T-cell (primary cell): ENCODE results near the gene ARHGEF17. TPM values are rescaled to one million over a fixed set of nuclear protein-coding genes. Genes with fewer than 3 reads are reported as not detected.
A peak's percentile ranks its signal among the peaks of the same experiment; 100 is the strongest.

Experiments used
- ATAC-seq, 4 experiments: fragments of 200-7000 bp in 3 of 4; fragments of 150-1000 bp in 1 of 4; cut with Tn5 transposase; replicated peaks in 1 of 4; 1 replicate in 3 of 4; 2 replicates in 1 of 4; pipeline ENCODE4 v1.10.0; 2021; ENCODE audit warnings: moderate library complexity in 3 of 4, mild to moderate bottlenecking in 2 of 4, moderate number of reproducible peaks in 1 of 4
- CTCF ChIA-PET, 2 donors: fragments of 300-600 bp; sonication (Branson Sonifier 250); formaldehyde crosslinking; loops; one replicate each; lab custom pipeline; 2022; ENCODE audit warnings: antibody characterized with exemption in 2 of 2; lab: Charles Lee
- POLR2A ChIA-PET, 2 donors: fragments of 300-600 bp; sonication (Branson Sonifier 250); formaldehyde crosslinking; loops; one replicate each; lab custom pipeline; 2022; ENCODE audit warnings: antibody characterized with exemption in 2 of 2; lab: Charles Lee
- DNase-seq, 35 experiments: peaks; one replicate each; pipeline versions ENCODE4 v3.0.0 to v3.0.0-alpha.2; 2013 to 2023
- H3K27ac ChIP-seq: one replicate; pipeline ENCODE4 v1.5.1; 2013; ENCODE audit warnings: low read length
- H3K27me3 ChIP-seq, 2 experiments: replicated peaks in 1 of 2; 1 replicate in 1 of 2; 2 replicates in 1 of 2; pipeline versions ENCODE4 v1.6.1 to v1.7.0; 2013; ENCODE audit warnings: low read length in 1 of 2, mixed read lengths in 1 of 2; ENCODE audit not compliant: control insufficient read depth in 2 of 2, insufficient read depth in 2 of 2; ENCODE audit errors: extremely low read depth in 1 of 2
- H3K36me3 ChIP-seq, 2 donors: 1 replicate in 1 of 2; 2 replicates in 1 of 2; pipeline versions ENCODE4 v1.6.1 to v1.7.0; 2013; ENCODE audit warnings: low read length in 1 of 2; ENCODE audit not compliant: control insufficient read depth in 2 of 2, insufficient read depth in 1 of 2; ENCODE audit errors: extremely low read depth in 1 of 2
- H3K4me1 ChIP-seq, 2 experiments: 1 replicate in 1 of 2; 2 replicates in 1 of 2; pipeline versions ENCODE4 v1.6.1 to v1.7.0; 2013; ENCODE audit warnings: low read length in 2 of 2, mixed read lengths in 1 of 2; ENCODE audit not compliant: insufficient read depth in 2 of 2, control insufficient read depth in 1 of 2; ENCODE audit errors: extremely low read depth in 1 of 2
- H3K4me3 ChIP-seq, 2 donors: 1 replicate in 1 of 2; 2 replicates in 1 of 2; pipeline versions ENCODE4 v1.5.1 to v1.7.0; 2013; ENCODE audit warnings: mild to moderate bottlenecking in 2 of 2, low read length in 1 of 2, moderate library complexity in 1 of 2; ENCODE audit not compliant: control insufficient read depth in 1 of 2; ENCODE audit errors: extremely low read depth in 1 of 2
- H3K9me3 ChIP-seq: 2 replicates; pipeline ENCODE4 v1.7.0; 2013
- H3K27ac Mint-ChIP-seq, 2 donors: one replicate each; pipeline ENCODE4 v1.8.0; 2020 to 2021; ENCODE audit warnings: mild to moderate bottlenecking in 2 of 2, mixed read lengths in 2 of 2
- H3K27me3 Mint-ChIP-seq, 2 donors: one replicate each; pipeline ENCODE4 v1.8.0; 2021 to 2022; ENCODE audit warnings: mixed read lengths in 2 of 2
- H3K36me3 Mint-ChIP-seq: one replicate; pipeline ENCODE4 v1.8.0; 2021; ENCODE audit warnings: mixed read lengths
- H3K4me1 Mint-ChIP-seq, 3 donors: one replicate each; pipeline ENCODE4 v1.8.0; 2020 to 2022; ENCODE audit warnings: mixed read lengths in 3 of 3, mild to moderate bottlenecking in 1 of 3
- H3K4me3 Mint-ChIP-seq, 3 donors: one replicate each; pipeline ENCODE4 v1.8.0; 2020 to 2022; ENCODE audit warnings: mild to moderate bottlenecking in 3 of 3, mixed read lengths in 3 of 3, moderate library complexity in 3 of 3
- H3K9me3 Mint-ChIP-seq, 3 donors: one replicate each; pipeline ENCODE4 v1.8.0; 2020 to 2022; ENCODE audit warnings: mixed read lengths in 3 of 3
- WGBS: methylation state at CpG from one replicate; pipeline ENCODE4 v1.1.5; 2013; ENCODE audit warnings: missing lambda C conversion rate; ENCODE audit not compliant: insufficient coverage; 5-methylcytosine and 5-hydroxymethylcytosine counted together
- total RNA-seq, 35 experiments: library from RNA in 6 of 35; stranded (reverse) in 6 of 35; fragments of 120-200 nt in 1 of 35; gene quantifications; one replicate each; pipeline versions ENCODE4 v1.2.1 to v1.2.4 and lab custom pipeline; 2013 to 2026

ARHGEF17 gene
- total RNA-seq, 5 donors from 2014 or later (not counting 1 experiment from before 2014, with no cell fraction given), result 0.23 to 1.0 (median 0.49) TPM

DNA sequence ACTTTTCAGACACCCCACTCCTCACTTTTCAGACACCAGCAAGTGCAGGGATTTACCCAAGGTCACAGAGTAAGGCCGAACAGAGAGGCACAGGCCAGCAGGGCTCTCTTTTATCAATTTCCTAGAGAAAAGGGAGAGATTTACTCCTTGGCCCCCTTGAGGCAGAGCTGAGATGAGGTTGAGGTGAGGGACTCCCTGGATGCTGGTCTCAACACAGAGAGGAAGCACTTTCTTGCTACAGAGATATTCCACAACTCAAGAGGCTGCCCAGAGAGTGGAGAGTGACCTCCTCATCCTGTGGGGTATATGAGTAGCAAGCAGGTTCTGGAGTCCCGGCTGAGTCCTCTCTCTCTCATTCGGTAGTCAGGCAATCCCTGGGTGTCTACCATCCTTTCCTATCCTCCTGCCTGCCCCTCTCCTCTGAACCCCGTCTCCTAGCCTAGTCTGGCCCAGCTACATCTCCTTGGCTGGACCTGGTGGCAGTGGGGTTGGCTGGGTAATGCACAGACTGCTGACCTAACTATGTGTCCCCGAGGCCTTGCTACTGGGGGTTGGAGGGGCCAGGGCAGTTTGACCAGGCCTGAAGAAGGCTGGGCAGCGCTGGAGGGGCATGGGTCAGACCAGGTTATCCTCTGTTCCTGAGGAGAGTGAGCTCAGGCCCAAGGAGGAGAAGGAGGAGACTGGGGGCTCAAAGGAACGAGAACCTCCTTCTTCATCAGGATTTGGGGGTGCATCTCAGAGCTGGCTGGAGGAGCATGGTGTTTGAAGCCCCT, 1.8 kb upstream of the ARHGEF17 start:
- Mint-ChIP-seq H3K4me1 (peaks cover 9 to 13% (median 10%) of the 10 kb centered on the region in 3 donors), H3K9me3 (no peaks in the 10 kb centered on the region), H3K27me3 (peaks cover 25 to 30% of the 10 kb centered on the region in 2 donors), H3K4me3 (peak overlapping the region; percentile 87 to 97 (median 89)), H3K27ac (no peak overlapping the region), H3K36me3 (no peaks in the 10 kb centered on the region)
- POLR2A ChIA-PET, result interaction anchor here in 1 of 2 donors (0.6 kb wide), 1 partner anchor 290 kb away, joined by 3 read pairs; no protein-coding TSS in a partner anchor
- Histone ChIP-seq H3K4me3 (no peak overlapping the region), H3K27me3 (peaks cover 0 to 70% of the 10 kb centered on the region in 2 experiments), H3K36me3 (no peaks in the 10 kb centered on the region), H3K27ac (no peak overlapping the region), H3K9me3 (no peaks in the 10 kb centered on the region), H3K4me1 (peaks cover 5 to 27% of the 10 kb centered on the region in 2 experiments)
- CTCF ChIA-PET, result interaction anchor here (0.6 to 1.4 kb wide), 10 partner anchors 11 to 353 kb away, joined by 3 to 7 read pairs (median 4); no protein-coding TSS in a partner anchor
- DNase-seq (no peak), ATAC-seq (no peak)
- 75% methylated on average over 3 of the region's 7 CpGs for WGBS

DNA sequence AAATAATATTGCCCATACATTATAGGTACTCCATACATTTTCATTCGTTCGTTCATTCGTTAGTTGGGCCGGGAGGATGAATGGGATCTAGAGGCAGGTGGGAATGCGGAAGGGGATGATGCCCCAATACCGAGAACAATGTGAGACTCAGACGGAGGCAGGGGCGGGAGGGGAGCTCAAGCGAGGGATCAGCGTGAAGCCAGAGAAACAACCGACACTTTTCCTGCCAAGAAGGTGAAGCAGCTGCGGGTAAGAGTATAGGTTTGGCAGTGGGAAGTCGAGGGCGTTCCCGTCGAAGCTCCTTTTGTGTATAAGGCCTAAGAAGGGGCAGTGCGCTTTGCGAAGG, 1.1 kb upstream of the ARHGEF17 start:
- Mint-ChIP-seq H3K9me3 (no peaks in the 10 kb centered on the region), H3K4me1 (peaks cover 9 to 13% (median 10%) of the 10 kb centered on the region in 3 donors), H3K27me3 (peaks cover 25 to 29% of the 10 kb centered on the region in 2 donors), H3K27ac (no peak overlapping the region), H3K36me3 (no peaks in the 10 kb centered on the region), H3K4me3 (peak overlapping the region; percentile 87 to 97 (median 89))
- DNase-seq (no peak), ATAC-seq (peak in 1 of 4 experiments; percentile 13)
- peaks cover 5 to 27% of the 10 kb centered on the region in 2 experiments for H3K4me1 ChIP-seq
- H3K4me3 ChIP-seq, result peak overlapping the region; percentile 60 to 67
- ChIA-PET POLR2A (interaction anchor here in 1 of 2 donors (0.6 kb wide), 1 partner anchor 290 kb away, joined by 3 read pairs; no protein-coding TSS in a partner anchor), CTCF (interaction anchor here (0.6 to 1.4 kb wide), 13 partner anchors 10 to 723 kb away, joined by 3 to 9 read pairs (median 5); no protein-coding TSS in a partner anchor)
- no peak overlapping the region for H3K27ac ChIP-seq
- no peaks in the 10 kb centered on the region for H3K36me3 ChIP-seq
- H3K9me3 ChIP-seq, result no peaks in the 10 kb centered on the region
- 34% methylated on average over 18 of the region's 18 CpGs for WGBS
- peaks cover 0 to 63% of the 10 kb centered on the region in 2 experiments for H3K27me3 ChIP-seq

DNA sequence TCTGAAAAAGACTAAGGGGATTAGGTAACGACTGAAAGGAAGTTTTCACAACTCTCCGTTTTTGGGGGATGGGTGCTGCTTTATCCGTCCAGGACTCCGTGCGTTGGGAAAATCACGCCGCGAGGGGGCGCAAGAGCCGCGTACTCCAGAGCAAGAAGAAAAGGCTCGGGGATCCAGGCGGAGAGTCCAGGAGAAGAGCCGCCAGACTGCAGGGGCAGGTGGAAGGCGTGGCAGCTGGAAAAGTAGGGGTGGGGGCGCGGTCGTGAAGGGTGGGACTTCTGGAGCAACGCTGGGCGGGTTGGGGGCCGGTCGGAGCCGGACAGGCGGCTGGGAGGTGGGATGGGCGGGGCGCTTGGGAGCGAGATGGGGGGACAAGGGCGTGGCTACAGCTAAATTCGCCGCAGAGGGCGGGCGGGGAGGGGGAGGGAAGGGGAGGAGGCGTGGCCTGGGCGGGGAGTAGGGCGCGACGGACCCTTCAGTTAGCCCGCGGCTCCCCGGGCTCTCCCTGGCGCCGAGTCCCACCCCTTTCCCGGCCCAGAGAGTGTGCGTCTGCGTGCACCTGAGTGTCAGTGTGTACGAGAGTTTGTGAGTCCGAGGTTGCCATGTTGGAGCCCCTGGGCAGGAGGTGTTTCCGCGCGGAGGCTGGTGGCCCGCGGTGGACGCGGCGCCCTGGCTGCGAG, 613 bp upstream of the ARHGEF17 start:
- H3K27me3 ChIP-seq, result peaks cover 0 to 58% of the 10 kb centered on the region in 2 experiments
- Mint-ChIP-seq H3K27me3 (peaks cover 21 to 25% of the 10 kb centered on the region in 2 donors), H3K4me3 (peak overlapping the region; percentile 87 to 97 (median 89)), H3K27ac (no peak overlapping the region), H3K36me3 (no peaks in the 10 kb centered on the region), H3K4me1 (peaks cover 9 to 13% (median 10%) of the 10 kb centered on the region in 3 donors), H3K9me3 (no peaks in the 10 kb centered on the region)
- ChIA-PET POLR2A (no interaction called here), CTCF (interaction anchor here (0.6 to 1.4 kb wide), 12 partner anchors 10 to 723 kb away, joined by 3 to 9 read pairs (median 4); no protein-coding TSS in a partner anchor)
- H3K9me3 ChIP-seq, result no peaks in the 10 kb centered on the region
- H3K27ac ChIP-seq, result no peak overlapping the region
- ATAC-seq, result peak; percentile 71 to 75 (median 74)
- peaks cover 5 to 27% of the 10 kb centered on the region in 2 experiments for H3K4me1 ChIP-seq
- peak overlapping the region; percentile 67 to 95 for H3K4me3 ChIP-seq
- H3K36me3 ChIP-seq, result no peaks in the 10 kb centered on the region
- DNase-seq, result peak; percentile 67 to 92 (median 85)
- 0% methylated on average over 47 of the region's 56 CpGs for WGBS

DNA sequence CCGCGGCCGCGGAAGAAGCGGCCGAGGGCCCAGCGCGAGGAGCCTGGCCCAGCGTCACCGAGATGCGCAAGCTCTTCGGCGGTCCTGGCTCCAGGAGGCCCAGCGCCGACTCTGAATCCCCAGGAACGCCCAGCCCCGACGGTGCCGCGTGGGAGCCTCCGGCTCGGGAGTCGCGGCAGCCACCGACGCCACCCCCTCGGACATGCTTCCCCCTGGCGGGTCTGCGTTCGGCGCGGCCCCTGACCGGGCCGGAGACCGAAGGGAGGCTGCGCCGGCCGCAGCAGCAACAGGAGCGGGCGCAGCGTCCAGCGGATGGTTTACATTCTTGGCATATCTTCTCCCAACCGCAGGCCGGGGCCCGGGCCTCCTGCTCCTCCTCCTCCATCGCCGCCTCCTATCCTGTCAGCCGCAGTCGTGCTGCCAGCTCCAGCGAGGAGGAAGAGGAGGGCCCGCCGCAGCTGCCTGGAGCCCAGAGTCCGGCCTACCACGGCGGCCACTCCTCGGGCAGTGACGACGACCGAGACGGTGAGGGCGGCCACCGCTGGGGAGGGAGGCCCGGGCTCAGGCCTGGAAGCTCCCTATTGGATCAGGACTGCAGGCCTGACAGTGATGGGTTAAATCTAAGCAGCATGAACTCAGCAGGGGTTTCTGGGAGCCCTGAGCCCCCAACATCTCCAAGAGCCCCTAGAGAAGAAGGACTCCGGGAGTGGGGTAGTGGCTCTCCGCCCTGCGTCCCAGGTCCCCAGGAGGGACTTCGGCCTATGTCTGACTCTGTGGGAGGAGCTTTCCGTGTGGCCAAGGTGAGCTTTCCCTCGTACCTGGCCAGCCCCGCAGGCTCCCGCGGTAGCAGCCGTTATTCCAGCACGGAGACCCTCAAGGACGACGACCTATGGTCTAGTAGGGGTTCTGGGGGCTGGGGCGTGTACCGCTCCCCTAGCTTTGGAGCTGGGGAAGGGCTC, 1.2 kb downstream of the ARHGEF17 start:
- H3K4me3 Mint-ChIP-seq, result peak overlapping the region in 1 of 3 donors; percentile 31
- no peak overlapping the region for H3K27ac ChIP-seq
- DNase-seq (peak in 2 of 35 experiments; percentile 12 to 27), ATAC-seq (no peak)
- H3K9me3 ChIP-seq, result no peaks in the 10 kb centered on the region
- H3K36me3 ChIP-seq, result no peaks in the 10 kb centered on the region
- H3K27me3 Mint-ChIP-seq, result peaks cover 19 to 20% of the 10 kb centered on the region in 2 donors
- ChIA-PET POLR2A (interaction anchor here (0.6 kb wide), 2 partner anchors 42 to 702 kb away, joined by 3 to 5 read pairs; no protein-coding TSS in a partner anchor), CTCF (no interaction called here)
- peaks cover 0 to 50% of the 10 kb centered on the region in 2 experiments for H3K27me3 ChIP-seq
- WGBS, result 16% methylated on average over 73 of the region's 78 CpGs
- peak overlapping the region in 1 of 2 donors; percentile 64 for H3K4me3 ChIP-seq
- peaks cover 13 to 22% (median 14%) of the 10 kb centered on the region in 3 donors for H3K4me1 Mint-ChIP-seq
- H3K4me1 ChIP-seq, result peaks cover 5 to 33% of the 10 kb centered on the region in 2 experiments
- no peaks in the 10 kb centered on the region for H3K9me3 Mint-ChIP-seq
- H3K27ac Mint-ChIP-seq, result no peak overlapping the region
- H3K36me3 Mint-ChIP-seq, result no peaks in the 10 kb centered on the region

DNA sequence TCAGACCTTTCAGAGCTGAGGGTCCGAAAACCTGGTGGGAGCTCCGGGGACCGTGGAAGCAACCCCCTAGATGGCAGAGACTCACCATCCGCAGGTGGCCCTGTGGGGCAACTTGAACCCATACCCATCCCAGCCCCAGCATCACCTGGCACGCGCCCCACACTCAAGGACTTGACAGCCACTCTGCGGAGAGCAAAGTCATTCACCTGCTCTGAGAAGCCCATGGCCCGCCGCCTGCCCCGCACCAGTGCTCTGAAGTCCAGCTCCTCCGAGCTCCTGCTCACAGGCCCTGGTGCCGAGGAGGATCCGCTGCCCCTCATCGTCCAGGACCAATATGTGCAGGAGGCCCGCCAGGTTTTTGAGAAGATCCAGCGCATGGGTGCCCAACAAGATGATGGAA, 2.0 kb downstream of the ARHGEF17 start:
- H3K36me3 Mint-ChIP-seq, result no peaks in the 10 kb centered on the region
- H3K27ac Mint-ChIP-seq, result no peak overlapping the region
- ChIA-PET POLR2A (no interaction called here), CTCF (interaction anchor here in 1 of 2 donors (0.6 kb wide), 1 partner anchor 1142 kb away, joined by 3 read pairs; no protein-coding TSS in a partner anchor)
- no peaks in the 10 kb centered on the region for H3K9me3 Mint-ChIP-seq
- WGBS, result 98% methylated on average over 15 of the region's 16 CpGs
- H3K27ac ChIP-seq, result no peak overlapping the region
- DNase-seq (no peak), ATAC-seq (no peak)
- no peaks in the 10 kb centered on the region for H3K36me3 ChIP-seq
- H3K27me3 Mint-ChIP-seq, result peaks cover 12 to 16% of the 10 kb centered on the region in 2 donors
- no peak overlapping the region for H3K4me3 ChIP-seq
- peaks cover 5 to 33% of the 10 kb centered on the region in 2 experiments for H3K4me1 ChIP-seq
- H3K27me3 ChIP-seq, result peaks cover 0 to 48% of the 10 kb centered on the region in 2 experiments
- peaks cover 13 to 24% (median 14%) of the 10 kb centered on the region in 3 donors for H3K4me1 Mint-ChIP-seq
- no peaks in the 10 kb centered on the region for H3K9me3 ChIP-seq
- H3K4me3 Mint-ChIP-seq, result peak overlapping the region in 1 of 3 donors; percentile 31
